ENCODE measurements around the gene PRRG1. TPM values are rescaled to one million over a fixed set of nuclear protein-coding genes. Genes with fewer than 3 reads are reported as not detected.
"Not testable (repeated sequence)": the region's sequence is repeated elsewhere in the genome, so short reads cannot be mapped to it uniquely, and the experiment has no call there.

Gene PRRG1
- total RNA-seq, 2 donors from 2014 or later: 3.9 to 7.9 TPM

- Histone ChIP-seq H3K27ac (no peak overlapping the region), H3K27me3 (no peaks in the 10 kb centered on the region), H3K9me3 (no peaks in the 10 kb centered on the region), H3K4me3 (no peak overlapping the region), H3K4me1 (no peaks in the 10 kb centered on the region), H3K36me3 (replicated peaks in 1 of 2; ENCODE audit: insufficient read depth in 1 of 2, low read depth in 2 of 2) (no peaks in the 10 kb centered on the region)
- no peak for DNase-seq
- intact Hi-C loops (cut with DNase I): no loop called here
- TF ChIP-seq CTCF (IDR thresholded peaks at IDR 0.05) (no peak), POLR2A (IDR thresholded peaks at IDR 0.05) (no peak)
- no peak for ATAC-seq
- 93% methylated on average over 3 of the region's 3 CpGs for WGBS, 2 donors
These were observed 121.5 kb downstream of the PRRG1 start for GRCh38 chrX:37470711-37471110.

- intact Hi-C loops (cut with DNase I): no loop called here
- TF ChIP-seq CTCF (IDR thresholded peaks at IDR 0.05) (no peak), POLR2A (IDR thresholded peaks at IDR 0.05) (no peak)
- DNase-seq (no peak), ATAC-seq (no peak)
- 44% methylated on average over 6 of the region's 6 CpGs for WGBS, 2 donors
- Histone ChIP-seq H3K4me1 (no peaks in the 10 kb centered on the region), H3K4me3 (no peak overlapping the region), H3K27me3 (no peaks in the 10 kb centered on the region), H3K27ac (no peak overlapping the region), H3K9me3 (no peaks in the 10 kb centered on the region), H3K36me3 (replicated peaks in 1 of 2; ENCODE audit: insufficient read depth in 1 of 2, low read depth in 2 of 2) (no peaks in the 10 kb centered on the region)
These were observed 123.7 kb downstream of the PRRG1 start for GRCh38 chrX:37472836-37473235.

- WGBS, 2 donors: 87 to 89% methylated on average over 4 to 5 of the region's 5 CpGs
- Histone ChIP-seq H3K9me3 (no peaks in the 10 kb centered on the region), H3K4me3 (no peak overlapping the region), H3K27me3 (no peaks in the 10 kb centered on the region), H3K36me3 (replicated peaks in 1 of 2; ENCODE audit: insufficient read depth in 1 of 2, low read depth in 2 of 2) (no peaks in the 10 kb centered on the region), H3K4me1 (no peaks in the 10 kb centered on the region), H3K27ac (no peak overlapping the region)
- ATAC-seq (no peak), DNase-seq (no peak)
- TF ChIP-seq CTCF (IDR thresholded peaks at IDR 0.05) (no peak), POLR2A (IDR thresholded peaks at IDR 0.05) (no peak)
- intact Hi-C loops (cut with DNase I): no loop called here
These were observed 125.3 kb downstream of the PRRG1 start for GRCh38 chrX:37474478-37474877.

- Histone ChIP-seq H3K27me3 (no peaks in the 10 kb centered on the region), H3K4me1 (no peaks in the 10 kb centered on the region), H3K9me3 (no peaks in the 10 kb centered on the region), H3K36me3 (replicated peaks in 1 of 2; ENCODE audit: insufficient read depth in 1 of 2, low read depth in 2 of 2) (no peaks in the 10 kb centered on the region), H3K4me3 (no peak overlapping the region), H3K27ac (no peak overlapping the region)
- DNase-seq: no peak
- no peak for ATAC-seq
- WGBS, 2 donors: 78 to 80% methylated on average over 3 of the region's 3 CpGs
- intact Hi-C loops (cut with DNase I): no loop called here
- TF ChIP-seq POLR2A (IDR thresholded peaks at IDR 0.05) (no peak), CTCF (IDR thresholded peaks at IDR 0.05) (no peak)
These were observed 127.5 kb downstream of the PRRG1 start for GRCh38 chrX:37476571-37477170.

GRCh38 chrX:37484335-37484734, 135.2 kb downstream of the PRRG1 start:
- H3K4me3 ChIP-seq; H3K27me3 ChIP-seq; H3K36me3 ChIP-seq (replicated peaks in 1 of 2; ENCODE audit: insufficient read depth in 1 of 2, low read depth in 2 of 2); H3K4me1 ChIP-seq; DNase-seq; H3K27ac ChIP-seq; intact Hi-C loops (cut with DNase I); ATAC-seq; H3K9me3 ChIP-seq: not testable (repeated sequence)
- 82 to 86% methylated on average over 4 of the region's 4 CpGs for WGBS, 2 donors

Data from body of pancreas (tissue), 4 donors.